ENCODE data around the gene SLC6A4. TPM values are rescaled to one million over a fixed set of nuclear protein-coding genes. Genes with fewer than 3 reads are reported as not detected.

Gene SLC6A4
- polyA plus RNA-seq, 1 of the 3 experiments (the other 2 are of a cell fraction) = 0.12 TPM

- Histone ChIP-seq H3K79me2 (ENCODE audit: insufficient read depth) (no peaks in the 10 kb centered on the region), H2AFZ (ENCODE audit: low read depth) (no peak overlapping the region), H3K27me3 (ENCODE audit: insufficient read depth) (no peaks in the 10 kb centered on the region), H3K9ac (no peak overlapping the region), H4K20me1 (ENCODE audit: insufficient read depth) (no peaks in the 10 kb centered on the region), H3K4me3 (ENCODE audit: low read depth in 2 of 2, low read length in 1 of 2) (no peak overlapping the region), H3K4me2 (no peak overlapping the region), H3K36me3 (replicated peaks in 1 of 2; ENCODE audit: control insufficient read depth in 1 of 2, insufficient read depth in 2 of 2, low read length in 1 of 2) (peaks cover 33 to 39% of the 10 kb centered on the region in 2 experiments), H3K9me3 (no peaks in the 10 kb centered on the region), H3F3A (replicated peaks; ENCODE audit: insufficient read depth) (peaks cover 4% of the 10 kb centered on the region), H3K4me1 (ENCODE audit: control insufficient read depth in 1 of 2, insufficient read depth in 2 of 2, low read depth in 1 of 2, low read length in 1 of 2) (peaks cover 0 to 5% of the 10 kb centered on the region in 2 experiments; a peak in 2 of 4 replicates), H3K9me2 (no peaks in the 10 kb centered on the region), H3K27ac (ENCODE audit: low read depth in 2 of 2, low read length in 1 of 2) (no peak overlapping the region)
- ChIA-PET POLR2A (no interaction called here), CTCF (interaction anchor here (0.7 to 1.6 kb wide), 5 partner anchors 18 to 149 kb away, joined by 3 to 4 read pairs (median 3); no protein-coding TSS in a partner anchor)
- TF ChIP-seq, protein P1, sequence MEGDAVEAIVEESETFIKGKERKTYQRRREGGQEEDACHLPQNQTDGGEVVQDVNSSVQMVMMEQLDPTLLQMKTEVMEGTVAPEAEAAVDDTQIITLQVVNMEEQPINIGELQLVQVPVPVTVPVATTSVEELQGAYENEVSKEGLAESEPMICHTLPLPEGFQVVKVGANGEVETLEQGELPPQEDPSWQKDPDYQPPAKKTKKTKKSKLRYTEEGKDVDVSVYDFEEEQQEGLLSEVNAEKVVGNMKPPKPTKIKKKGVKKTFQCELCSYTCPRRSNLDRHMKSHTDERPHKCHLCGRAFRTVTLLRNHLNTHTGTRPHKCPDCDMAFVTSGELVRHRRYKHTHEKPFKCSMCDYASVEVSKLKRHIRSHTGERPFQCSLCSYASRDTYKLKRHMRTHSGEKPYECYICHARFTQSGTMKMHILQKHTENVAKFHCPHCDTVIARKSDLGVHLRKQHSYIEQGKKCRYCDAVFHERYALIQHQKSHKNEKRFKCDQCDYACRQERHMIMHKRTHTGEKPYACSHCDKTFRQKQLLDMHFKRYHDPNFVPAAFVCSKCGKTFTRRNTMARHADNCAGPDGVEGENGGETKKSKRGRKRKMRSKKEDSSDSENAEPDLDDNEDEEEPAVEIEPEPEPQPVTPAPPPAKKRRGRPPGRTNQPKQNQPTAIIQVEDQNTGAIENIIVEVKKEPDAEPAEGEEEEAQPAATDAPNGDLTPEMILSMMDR (IDR thresholded peaks at IDR 0.05) = no peak
- no peak for TF ChIP-seq GATA2 (CRISPR knock-in tag; IDR thresholded peaks at IDR 0.05)
- no peak for TF ChIP-seq MXI1 (IDR thresholded peaks at IDR 0.05; ENCODE audit: low read depth, low read length)
- no peak for TF ChIP-seq NFIC (IDR thresholded peaks at IDR 0.05; ENCODE audit: borderline replicate concordance)
- TF ChIP-seq, protein P2, sequence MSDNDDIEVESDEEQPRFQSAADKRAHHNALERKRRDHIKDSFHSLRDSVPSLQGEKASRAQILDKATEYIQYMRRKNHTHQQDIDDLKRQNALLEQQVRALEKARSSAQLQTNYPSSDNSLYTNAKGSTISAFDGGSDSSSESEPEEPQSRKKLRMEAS (IDR thresholded peaks at IDR 0.05; ENCODE audit: low read depth) = no peak
- TF ChIP-seq RCOR1 (IDR thresholded peaks at IDR 0.05; ENCODE audit: low read length) = no peak
- no peak for TF ChIP-seq ZBTB33 (IDR thresholded peaks at IDR 0.05; ENCODE audit: borderline replicate concordance, low read depth)
- TF ChIP-seq, protein P3, sequence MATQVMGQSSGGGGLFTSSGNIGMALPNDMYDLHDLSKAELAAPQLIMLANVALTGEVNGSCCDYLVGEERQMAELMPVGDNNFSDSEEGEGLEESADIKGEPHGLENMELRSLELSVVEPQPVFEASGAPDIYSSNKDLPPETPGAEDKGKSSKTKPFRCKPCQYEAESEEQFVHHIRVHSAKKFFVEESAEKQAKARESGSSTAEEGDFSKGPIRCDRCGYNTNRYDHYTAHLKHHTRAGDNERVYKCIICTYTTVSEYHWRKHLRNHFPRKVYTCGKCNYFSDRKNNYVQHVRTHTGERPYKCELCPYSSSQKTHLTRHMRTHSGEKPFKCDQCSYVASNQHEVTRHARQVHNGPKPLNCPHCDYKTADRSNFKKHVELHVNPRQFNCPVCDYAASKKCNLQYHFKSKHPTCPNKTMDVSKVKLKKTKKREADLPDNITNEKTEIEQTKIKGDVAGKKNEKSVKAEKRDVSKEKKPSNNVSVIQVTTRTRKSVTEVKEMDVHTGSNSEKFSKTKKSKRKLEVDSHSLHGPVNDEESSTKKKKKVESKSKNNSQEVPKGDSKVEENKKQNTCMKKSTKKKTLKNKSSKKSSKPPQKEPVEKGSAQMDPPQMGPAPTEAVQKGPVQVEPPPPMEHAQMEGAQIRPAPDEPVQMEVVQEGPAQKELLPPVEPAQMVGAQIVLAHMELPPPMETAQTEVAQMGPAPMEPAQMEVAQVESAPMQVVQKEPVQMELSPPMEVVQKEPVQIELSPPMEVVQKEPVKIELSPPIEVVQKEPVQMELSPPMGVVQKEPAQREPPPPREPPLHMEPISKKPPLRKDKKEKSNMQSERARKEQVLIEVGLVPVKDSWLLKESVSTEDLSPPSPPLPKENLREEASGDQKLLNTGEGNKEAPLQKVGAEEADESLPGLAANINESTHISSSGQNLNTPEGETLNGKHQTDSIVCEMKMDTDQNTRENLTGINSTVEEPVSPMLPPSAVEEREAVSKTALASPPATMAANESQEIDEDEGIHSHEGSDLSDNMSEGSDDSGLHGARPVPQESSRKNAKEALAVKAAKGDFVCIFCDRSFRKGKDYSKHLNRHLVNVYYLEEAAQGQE (IDR thresholded peaks at IDR 0.05; ENCODE audit: low read depth, low read length) = no peak
- no peak for TF ChIP-seq RFX5 (IDR thresholded peaks at IDR 0.05; ENCODE audit: low read length)
- TF ChIP-seq EZH2phosphoT487 (IDR thresholded peaks at IDR 0.05; ENCODE audit: borderline replicate concordance, low read depth) = no peak
- no peak for TF ChIP-seq CHD2 (IDR thresholded peaks at IDR 0.05; ENCODE audit: low read length, partially characterized antibody)
- no peak for TF ChIP-seq SIN3A (IDR thresholded peaks at IDR 0.05; ENCODE audit: borderline replicate concordance, low read depth, low read length)
- no peak for TF ChIP-seq TAF1 (IDR thresholded peaks at IDR 0.05; ENCODE audit: borderline replicate concordance, low read depth, low read length)
- WGBS (ENCODE audit: low lambda C conversion rate) = 92% methylated on average over 1 of the region's 1 CpG
- no peak for DNase-seq
Measured at GRCh38 chr17:30254150-30254549, 18.7 kb upstream of the SLC6A4 start.
